ENCODE data around the gene CDH4. TPM values are rescaled to one million over a fixed set of nuclear protein-coding genes. Genes with fewer than 3 reads are reported as not detected.

The CDH4 gene
- total and polyA plus RNA-seq, 2 donors from 2014 or later, result 1.1 TPM; not detected in 1

GRCh38 chr20:61882716-61883615 lies 630.9 kb downstream of the CDH4 start:
- Histone ChIP-seq H3K4me3 (ENCODE audit: low read length in 3 of 3) (no peak overlapping the region), H3K4me1 (ENCODE audit: control insufficient read depth in 2 of 3, insufficient read depth in 2 of 3, low read depth in 1 of 3, low read length in 3 of 3) (peaks cover 0 to 3% (median 0%) of the 10 kb centered on the region in 3 donors), H3K9me3 (ENCODE audit: control insufficient read depth in 2 of 3, insufficient read depth in 1 of 3, low read length in 3 of 3) (no peaks in the 10 kb centered on the region), H3K27me3 (ENCODE audit: control insufficient read depth, insufficient read depth, low read length) (no peaks in the 10 kb centered on the region), H3K9ac (ENCODE audit: low read length in 3 of 3) (no peak overlapping the region), H3K36me3 (ENCODE audit: control insufficient read depth in 2 of 3, insufficient read depth in 3 of 3, low read length in 3 of 3) (no peaks in the 10 kb centered on the region), H3K27ac (ENCODE audit: low read depth in 2 of 2, low read length in 2 of 2) (no peak overlapping the region)
- no peak for TF ChIP-seq CTCF (IDR thresholded peaks at IDR 0.05; ENCODE audit: borderline replicate concordance, extremely low read depth, insufficient read depth)
- no peak for FAIRE-seq
- no peak for DNase-seq
- intact Hi-C loops (cut with DNase I), result no loop called here

GRCh38 chr20:61883857-61884393 lies 631.9 kb downstream of the CDH4 start:
- Histone ChIP-seq H3K9me3 (ENCODE audit: control insufficient read depth in 2 of 3, insufficient read depth in 1 of 3, low read length in 3 of 3) (no peaks in the 10 kb centered on the region), H3K36me3 (ENCODE audit: control insufficient read depth in 2 of 3, insufficient read depth in 3 of 3, low read length in 3 of 3) (no peaks in the 10 kb centered on the region), H3K27me3 (ENCODE audit: control insufficient read depth, insufficient read depth, low read length) (no peaks in the 10 kb centered on the region), H3K27ac (ENCODE audit: low read depth in 2 of 2, low read length in 2 of 2) (no peak overlapping the region), H3K9ac (ENCODE audit: low read length in 3 of 3) (no peak overlapping the region), H3K4me1 (ENCODE audit: control insufficient read depth in 2 of 3, insufficient read depth in 2 of 3, low read depth in 1 of 3, low read length in 3 of 3) (peaks cover 0 to 3% (median 0%) of the 10 kb centered on the region in 3 donors), H3K4me3 (ENCODE audit: low read length in 3 of 3) (no peak overlapping the region)
- DNase-seq, result no peak
- intact Hi-C loops (cut with DNase I), result no loop called here
- no peak for FAIRE-seq
- TF ChIP-seq CTCF (IDR thresholded peaks at IDR 0.05; ENCODE audit: borderline replicate concordance, extremely low read depth, insufficient read depth), result no peak

- H3K9ac ChIP-seq (ENCODE audit: low read length in 3 of 3), result no peak overlapping the region
- H3K36me3 ChIP-seq (ENCODE audit: control insufficient read depth in 2 of 3, insufficient read depth in 3 of 3, low read length in 3 of 3), result no peaks in the 10 kb centered on the region
- H3K27ac ChIP-seq (ENCODE audit: low read depth in 2 of 2, low read length in 2 of 2), result no peak overlapping the region
- no peaks in the 10 kb centered on the region for H3K9me3 ChIP-seq (ENCODE audit: control insufficient read depth in 2 of 3, insufficient read depth in 1 of 3, low read length in 3 of 3)
- DNase-seq (no peak), FAIRE-seq (no peak)
- no peaks in the 10 kb centered on the region for H3K27me3 ChIP-seq (ENCODE audit: control insufficient read depth, insufficient read depth, low read length)
- TF ChIP-seq CTCF (IDR thresholded peaks at IDR 0.05; ENCODE audit: borderline replicate concordance, extremely low read depth, insufficient read depth), result no peak
- intact Hi-C loops (cut with DNase I), result no loop called here
- peaks cover 0 to 3% (median 0%) of the 10 kb centered on the region in 3 donors for H3K4me1 ChIP-seq (ENCODE audit: control insufficient read depth in 2 of 3, insufficient read depth in 2 of 3, low read depth in 1 of 3, low read length in 3 of 3)
- no peak overlapping the region for H3K4me3 ChIP-seq (ENCODE audit: low read length in 3 of 3)
Measured at GRCh38 chr20:61884571-61885389, 632.7 kb downstream of the CDH4 start.

Measured in kidney (tissue), 14 donors.